ENCODE data around the gene MISP3.

Gene MISP3

GRCh38 chr19:14080887-14081796 lies 8.6 kb downstream of the MISP3 start:
- peak; percentile 99 for DNase-seq (ENCODE audit: low spot score)

- DNase-seq (ENCODE audit: low spot score), result no peak
These were observed 9.4 kb downstream of the MISP3 start for GRCh38 chr19:14081797-14082674.

- DNase-seq (ENCODE audit: low spot score), result no peak
These were observed 10.0 kb downstream of the MISP3 start for GRCh38 chr19:14082675-14082960.

- no peak for DNase-seq (ENCODE audit: low spot score)
These were observed 12.9 kb downstream of the MISP3 start, which contains the start of gene C19orf67 for GRCh38 chr19:14085309-14085995. C19orf67 (minus strand) TSS chr19:14085783; CDS start chr19:14085627, 156 bp downstream.

- no peak for DNase-seq (ENCODE audit: low spot score)
These were observed 13.5 kb downstream of the MISP3 start for GRCh38 chr19:14086098-14086497.

- DNase-seq (ENCODE audit: low spot score), result no peak
These were observed 16.2 kb downstream of the MISP3 start for GRCh38 chr19:14088634-14089411.

GRCh38 chr19:14089412-14089661 lies 16.8 kb downstream of the MISP3 start:
- DNase-seq (ENCODE audit: low spot score), result no peak

GRCh38 chr19:14089662-14090508 lies 17.3 kb downstream of the MISP3 start:
- DNase-seq (ENCODE audit: low spot score), result peak; percentile 42

GRCh38 chr19:14090509-14091080 lies 18.0 kb downstream of the MISP3 start, which contains the start of gene SAMD1:
SAMD1 (minus strand) TSS chr19:14090751.
- DNase-seq (ENCODE audit: low spot score), result peak; percentile 85

GRCh38 chr19:14091081-14091812 lies 18.7 kb downstream of the MISP3 start:
- DNase-seq (ENCODE audit: low spot score), result peak; percentile 78

- DNase-seq (ENCODE audit: low spot score), result no peak
These were observed 19.4 kb downstream of the MISP3 start for GRCh38 chr19:14091813-14092462.

GRCh38 chr19:14093117-14093823 lies 20.7 kb downstream of the MISP3 start:
- DNase-seq (ENCODE audit: low spot score), result no peak

GRCh38 chr19:14094854-14095253 lies 22.3 kb downstream of the MISP3 start:
- DNase-seq (ENCODE audit: low spot score), result no peak

- DNase-seq (ENCODE audit: low spot score), result no peak
These were observed 23.8 kb downstream of the MISP3 start for GRCh38 chr19:14096272-14096992.

- no peak for DNase-seq (ENCODE audit: low spot score)
These were observed 25.1 kb downstream of the MISP3 start for GRCh38 chr19:14097532-14098151.

GRCh38 chr19:14101003-14101545 lies 28.5 kb downstream of the MISP3 start:
- DNase-seq (ENCODE audit: low spot score), result no peak

- DNase-seq (ENCODE audit: low spot score), result no peak
These were observed 29.6 kb downstream of the MISP3 start for GRCh38 chr19:14102102-14102696.

Data from Ammon's horn (tissue), 1 donor.